COLO829 (cell line): Measurements from ENCODE around the gene TCAF2.
"Not testable (repeated sequence)": the region's sequence is repeated elsewhere in the genome, so short reads cannot be mapped to it uniquely, and the experiment has no call there.

Source experiments
- DNase-seq: peaks from one replicate; pipeline ENCODE4 v3.0.0; 2012; ENCODE audit warnings: low spot score

TCAF2 gene

GRCh38 chr7:143620646-143621045 lies at the start of gene TCAF2:
TSS of gene TCAF2 (plus strand) at chr7:143620974.
- not testable (repeated sequence) for DNase-seq

GRCh38 chr7:143571501-143571900 lies 49.3 kb upstream of the TCAF2 start, which contains the start of gene CTAGE15:
TSS of gene CTAGE15 (plus strand) at chr7:143571801. CDS start at chr7:143571818, 17 bp downstream.
- DNase-seq: not testable (repeated sequence)

- not testable (repeated sequence) for DNase-seq
Measured at GRCh38 chr7:143588183-143588582, 32.6 kb upstream of the TCAF2 start.

GRCh38 chr7:143589897-143590296 lies 30.9 kb upstream of the TCAF2 start:
- DNase-seq: not testable (repeated sequence)

GRCh38 chr7:143598086-143598485 lies 22.7 kb upstream of the TCAF2 start:
- not testable (repeated sequence) for DNase-seq

- DNase-seq: not testable (repeated sequence)
Measured at GRCh38 chr7:143603549-143603948, 17.2 kb upstream of the TCAF2 start.

GRCh38 chr7:143606088-143606487 lies 14.7 kb upstream of the TCAF2 start:
- DNase-seq: not testable (repeated sequence)

- DNase-seq: not testable (repeated sequence)
Measured at GRCh38 chr7:143615545-143615944, 5.2 kb upstream of the TCAF2 start.

GRCh38 chr7:143617204-143617603 lies 3.6 kb upstream of the TCAF2 start:
- DNase-seq: not testable (repeated sequence)

- DNase-seq: not testable (repeated sequence)
Measured at GRCh38 chr7:143620058-143620457, 716 bp upstream of the TCAF2 start.

- DNase-seq: not testable (repeated sequence)
Measured at GRCh38 chr7:143621175-143621574, 401 bp downstream of the TCAF2 start.

- DNase-seq: not testable (repeated sequence)
Measured at GRCh38 chr7:143622130-143622529, 1.4 kb downstream of the TCAF2 start.

GRCh38 chr7:143630653-143631052 lies 9.9 kb downstream of the TCAF2 start:
- DNase-seq: not testable (repeated sequence)

GRCh38 chr7:143632506-143632905 lies 11.7 kb downstream of the TCAF2 start:
- not testable (repeated sequence) for DNase-seq

GRCh38 chr7:143633013-143633618 lies 12.3 kb downstream of the TCAF2 start:
- DNase-seq: not testable (repeated sequence)

GRCh38 chr7:143635364-143636240 lies 14.8 kb downstream of the TCAF2 start:
- not testable (repeated sequence) for DNase-seq

GRCh38 chr7:143639372-143639771 lies 18.6 kb downstream of the TCAF2 start:
- DNase-seq: not testable (repeated sequence)

- not testable (repeated sequence) for DNase-seq
Measured at GRCh38 chr7:143640528-143641189, 19.9 kb downstream of the TCAF2 start.

GRCh38 chr7:143646598-143646997 lies 25.8 kb downstream of the TCAF2 start:
- not testable (repeated sequence) for DNase-seq

GRCh38 chr7:143649902-143650301 lies 29.1 kb downstream of the TCAF2 start:
- DNase-seq: not testable (repeated sequence)

- not testable (repeated sequence) for DNase-seq
Measured at GRCh38 chr7:143650447-143650846, 29.7 kb downstream of the TCAF2 start.
